ENCODE measurements around the gene VPS13D.

VPS13D gene

GRCh38 chr1:12348113-12348512 is 118.3 kb downstream of the VPS13D start:
- Histone ChIP-seq H3K36me3 (ENCODE audit: insufficient read depth, low read length) (peaks cover 55% of the 10 kb centered on the region), H3K9me3 (ENCODE audit: low read depth, low read length) (peaks cover 10% of the 10 kb centered on the region)
- no peak for DNase-seq (ENCODE audit: low read depth, low spot score)

GRCh38 chr1:12353981-12354380 is 124.2 kb downstream of the VPS13D start:
- TF ChIP-seq FOXP2 (optimal IDR thresholded peaks at IDR 0.05; ENCODE audit: control extremely low read depth, extremely low read length, insufficient read depth) (no peak), EZH2 (IDR thresholded peaks at IDR 0.05) (no peak), POLR2AphosphoS5 (IDR thresholded peaks at IDR 0.05; ENCODE audit: borderline replicate concordance, low read depth, low read length) (no peak)
- Histone ChIP-seq H3K36me3 (ENCODE audit: insufficient read depth, low read length) (peaks cover 54% of the 10 kb centered on the region), H3K4me3 (no peak overlapping the region), H3K27ac (no peak overlapping the region), H3K9ac (ENCODE audit: insufficient read length) (no peak overlapping the region), H3K9me3 (ENCODE audit: low read depth, low read length) (peaks cover 10% of the 10 kb centered on the region)
- no peak for DNase-seq (ENCODE audit: low read depth, low spot score)

More at GRCh38 chr1:12348113-12348512, 118.3 kb downstream of the VPS13D start:
- Histone ChIP-seq H3K27ac (no peak overlapping the region), H3K9ac (ENCODE audit: insufficient read length) (no peak overlapping the region), H3K4me3 (no peak overlapping the region)
- TF ChIP-seq FOXP2 (optimal IDR thresholded peaks at IDR 0.05; ENCODE audit: control extremely low read depth, extremely low read length, insufficient read depth) (no peak), POLR2AphosphoS5 (IDR thresholded peaks at IDR 0.05; ENCODE audit: borderline replicate concordance, low read depth, low read length) (no peak), EZH2 (IDR thresholded peaks at IDR 0.05) (no peak)

- Histone ChIP-seq H3K36me3 (ENCODE audit: insufficient read depth, low read length) (peaks cover 32% of the 10 kb centered on the region), H3K9ac (ENCODE audit: insufficient read length) (no peak overlapping the region), H3K27ac (no peak overlapping the region), H3K9me3 (ENCODE audit: low read depth, low read length) (no peaks in the 10 kb centered on the region), H3K4me3 (no peak overlapping the region)
- TF ChIP-seq FOXP2 (optimal IDR thresholded peaks at IDR 0.05; ENCODE audit: control extremely low read depth, extremely low read length, insufficient read depth) = no peak
- no peak for TF ChIP-seq POLR2AphosphoS5 (IDR thresholded peaks at IDR 0.05; ENCODE audit: borderline replicate concordance, low read depth, low read length)
- no peak for TF ChIP-seq EZH2 (IDR thresholded peaks at IDR 0.05)
- DNase-seq (ENCODE audit: low read depth, low spot score) = no peak
Observed at GRCh38 chr1:12356004-12356890, 126.4 kb downstream of the VPS13D start.

- Histone ChIP-seq H3K27ac (no peak overlapping the region), H3K36me3 (ENCODE audit: insufficient read depth, low read length) (peaks cover 42% of the 10 kb centered on the region), H3K4me3 (no peak overlapping the region), H3K9ac (ENCODE audit: insufficient read length) (no peak overlapping the region), H3K9me3 (ENCODE audit: low read depth, low read length) (no peaks in the 10 kb centered on the region)
- no peak for DNase-seq (ENCODE audit: low read depth, low spot score)
- no peak for TF ChIP-seq FOXP2 (optimal IDR thresholded peaks at IDR 0.05; ENCODE audit: control extremely low read depth, extremely low read length, insufficient read depth)
- no peak for TF ChIP-seq POLR2AphosphoS5 (IDR thresholded peaks at IDR 0.05; ENCODE audit: borderline replicate concordance, low read depth, low read length)
- no peak for TF ChIP-seq EZH2 (IDR thresholded peaks at IDR 0.05)
Observed at GRCh38 chr1:12358499-12358898, 128.7 kb downstream of the VPS13D start.

GRCh38 chr1:12359359-12360133 is 129.7 kb downstream of the VPS13D start:
- no peak for TF ChIP-seq EZH2 (IDR thresholded peaks at IDR 0.05)
- no peak for TF ChIP-seq FOXP2 (optimal IDR thresholded peaks at IDR 0.05; ENCODE audit: control extremely low read depth, extremely low read length, insufficient read depth)
- no peak for TF ChIP-seq POLR2AphosphoS5 (IDR thresholded peaks at IDR 0.05; ENCODE audit: borderline replicate concordance, low read depth, low read length)
- no peaks in the 10 kb centered on the region for H3K9me3 ChIP-seq (ENCODE audit: low read depth, low read length)
- no peak overlapping the region for H3K27ac ChIP-seq
- peaks cover 42% of the 10 kb centered on the region for H3K36me3 ChIP-seq (ENCODE audit: insufficient read depth, low read length)
- no peak overlapping the region for H3K9ac ChIP-seq (ENCODE audit: insufficient read length)
- no peak for DNase-seq (ENCODE audit: low read depth, low spot score)
- H3K4me3 ChIP-seq = no peak overlapping the region

- Histone ChIP-seq H3K27ac (no peak overlapping the region), H3K9ac (ENCODE audit: insufficient read length) (no peak overlapping the region), H3K9me3 (ENCODE audit: low read depth, low read length) (no peaks in the 10 kb centered on the region), H3K4me3 (no peak overlapping the region), H3K36me3 (ENCODE audit: insufficient read depth, low read length) (peaks cover 16% of the 10 kb centered on the region; the same call in 1 of the 2 replicates)
- TF ChIP-seq POLR2AphosphoS5 (IDR thresholded peaks at IDR 0.05; ENCODE audit: borderline replicate concordance, low read depth, low read length) = no peak
- TF ChIP-seq EZH2 (IDR thresholded peaks at IDR 0.05) = no peak
- TF ChIP-seq FOXP2 (optimal IDR thresholded peaks at IDR 0.05; ENCODE audit: control extremely low read depth, extremely low read length, insufficient read depth) = no peak
- DNase-seq (ENCODE audit: low read depth, low spot score) = no peak
Observed at GRCh38 chr1:12368646-12369045, 138.8 kb downstream of the VPS13D start.

GRCh38 chr1:12369258-12369657 is 139.4 kb downstream of the VPS13D start:
- no peak overlapping the region for H3K9ac ChIP-seq (ENCODE audit: insufficient read length)
- no peaks in the 10 kb centered on the region for H3K9me3 ChIP-seq (ENCODE audit: low read depth, low read length)
- TF ChIP-seq FOXP2 (optimal IDR thresholded peaks at IDR 0.05; ENCODE audit: control extremely low read depth, extremely low read length, insufficient read depth) (no peak), POLR2AphosphoS5 (IDR thresholded peaks at IDR 0.05; ENCODE audit: borderline replicate concordance, low read depth, low read length) (no peak), EZH2 (IDR thresholded peaks at IDR 0.05) (no peak)
- DNase-seq (ENCODE audit: low read depth, low spot score) = no peak
- H3K36me3 ChIP-seq (ENCODE audit: insufficient read depth, low read length) = peaks cover 14% of the 10 kb centered on the region; the same call in 1 of the 2 replicates
- peak overlapping the region; percentile 89 for H3K27ac ChIP-seq
- no peak overlapping the region for H3K4me3 ChIP-seq

GRCh38 chr1:12370333-12370975 is 140.6 kb downstream of the VPS13D start:
- TF ChIP-seq POLR2AphosphoS5 (IDR thresholded peaks at IDR 0.05; ENCODE audit: borderline replicate concordance, low read depth, low read length) (no peak; the same call in 1 of the 2 replicates), FOXP2 (optimal IDR thresholded peaks at IDR 0.05; ENCODE audit: control extremely low read depth, extremely low read length, insufficient read depth) (no peak), EZH2 (IDR thresholded peaks at IDR 0.05) (no peak)
- H3K27ac ChIP-seq = peak overlapping the region; percentile 89
- no peaks in the 10 kb centered on the region for H3K9me3 ChIP-seq (ENCODE audit: low read depth, low read length)
- no peak overlapping the region for H3K9ac ChIP-seq (ENCODE audit: insufficient read length)
- peaks cover 10% of the 10 kb centered on the region; the same call in 1 of the 2 replicates for H3K36me3 ChIP-seq (ENCODE audit: insufficient read depth, low read length)
- peak; percentile 47 for DNase-seq (ENCODE audit: low read depth, low spot score)
- H3K4me3 ChIP-seq = peak overlapping the region; percentile 67

All from SK-N-MC (cell line).